Stimulated activated naive CD8-positive, alpha-beta T cell treated with anti-CD3 and anti-CD28 coated beads, Interleukin-15, amount 100 ng/mL, for 72 hours (primary cell): ENCODE results near the gene ANKLE2.
A peak's percentile ranks its signal among the peaks of the same experiment; 100 is the strongest.
"Not testable (repeated sequence)": the region's sequence is repeated elsewhere in the genome, so short reads cannot be mapped to it uniquely, and the experiment has no call there.

Experiments
- ATAC-seq: fragments of 150-1000 bp; cut with Tn5 transposase; 2 replicates; pipeline ENCODE4 v1.10.0; 2021; ENCODE audit warnings: mild to moderate bottlenecking, moderate library complexity
- DNase-seq, 2 donors: peaks; one replicate each; pipeline ENCODE4 v3.0.0; 2021 to 2022
- H3K27ac Mint-ChIP-seq, 2 donors: one replicate each; pipeline ENCODE4 v1.8.0; 2022; ENCODE audit warnings: mild to moderate bottlenecking in 2 of 2, mixed read lengths in 2 of 2, moderate library complexity in 2 of 2
- H3K27me3 Mint-ChIP-seq: one replicate; pipeline ENCODE4 v1.8.0; 2022; ENCODE audit warnings: mixed read lengths
- H3K4me1 Mint-ChIP-seq: one replicate; pipeline ENCODE4 v1.8.0; 2022; ENCODE audit warnings: mild to moderate bottlenecking, mixed read lengths
- H3K4me3 Mint-ChIP-seq, 2 donors: one replicate each; pipeline ENCODE4 v1.8.0; 2022; ENCODE audit warnings: mild to moderate bottlenecking in 2 of 2, mixed read lengths in 2 of 2, moderate library complexity in 1 of 2
- H3K9me3 Mint-ChIP-seq, 2 donors: one replicate each; pipeline ENCODE4 v1.8.0; 2022; ENCODE audit warnings: mixed read lengths in 2 of 2

Gene ANKLE2

GRCh38 chr12:132766380-132767085 lies 4.9 kb upstream of the ANKLE2 start:
- H3K4me1 Mint-ChIP-seq = peaks cover 69% of the 10 kb centered on the region
- DNase-seq (no peak), ATAC-seq (no peak)
- H3K9me3 Mint-ChIP-seq = no peaks in the 10 kb centered on the region
- H3K27me3 Mint-ChIP-seq = no peaks in the 10 kb centered on the region
- peak overlapping the region in 1 of 2 donors; percentile 42 for H3K4me3 Mint-ChIP-seq
- H3K27ac Mint-ChIP-seq = peak overlapping the region in 1 of 2 donors; percentile 48

- Mint-ChIP-seq H3K4me3 (no peak overlapping the region), H3K27me3 (no peaks in the 10 kb centered on the region), H3K4me1 (peaks cover 66% of the 10 kb centered on the region), H3K9me3 (no peaks in the 10 kb centered on the region), H3K27ac (peak overlapping the region in 1 of 2 donors; percentile 40)
- no peak for DNase-seq
- no peak for ATAC-seq
Observed at GRCh38 chr12:132765361-132765760, 3.7 kb upstream of the ANKLE2 start.

- no peak overlapping the region for H3K27ac Mint-ChIP-seq
- H3K4me3 Mint-ChIP-seq = no peak overlapping the region
- H3K27me3 Mint-ChIP-seq = no peaks in the 10 kb centered on the region
- DNase-seq (no peak), ATAC-seq (no peak)
- H3K9me3 Mint-ChIP-seq = no peaks in the 10 kb centered on the region
- H3K4me1 Mint-ChIP-seq = peaks cover 61% of the 10 kb centered on the region
Observed at GRCh38 chr12:132764231-132764630, 2.6 kb upstream of the ANKLE2 start.

- ATAC-seq (peak; percentile 86), DNase-seq (peak; percentile 84 to 85)
- Mint-ChIP-seq H3K27me3 (no peaks in the 10 kb centered on the region), H3K9me3 (no peaks in the 10 kb centered on the region), H3K4me3 (peak overlapping the region; percentile 75 to 77), H3K27ac (peak overlapping the region; percentile 33 to 91), H3K4me1 (peaks cover 52% of the 10 kb centered on the region)
Observed at GRCh38 chr12:132761921-132762583, 420 bp upstream of the ANKLE2 start.

GRCh38 chr12:132759359-132759758 lies 2.3 kb downstream of the ANKLE2 start:
- H3K27me3 Mint-ChIP-seq = no peaks in the 10 kb centered on the region
- H3K9me3 Mint-ChIP-seq = no peaks in the 10 kb centered on the region
- H3K27ac Mint-ChIP-seq = no peak overlapping the region
- H3K4me3 Mint-ChIP-seq = peak overlapping the region; percentile 26 to 99
- H3K4me1 Mint-ChIP-seq = peaks cover 37% of the 10 kb centered on the region
- DNase-seq (no peak), ATAC-seq (no peak)

GRCh38 chr12:132758825-132759224 lies 2.8 kb downstream of the ANKLE2 start:
- not testable (repeated sequence) for H3K9me3 Mint-ChIP-seq, DNase-seq, H3K4me3 Mint-ChIP-seq, H3K27me3 Mint-ChIP-seq, ATAC-seq, H3K27ac Mint-ChIP-seq
- H3K4me1 Mint-ChIP-seq = peaks cover 37% of the 10 kb centered on the region

GRCh38 chr12:132754160-132754932 lies 7.3 kb downstream of the ANKLE2 start:
- ATAC-seq (no peak), DNase-seq (no peak)
- peaks cover 15% of the 10 kb centered on the region for H3K4me1 Mint-ChIP-seq
- no peaks in the 10 kb centered on the region for H3K27me3 Mint-ChIP-seq
- no peak overlapping the region for H3K4me3 Mint-ChIP-seq
- H3K9me3 Mint-ChIP-seq = no peaks in the 10 kb centered on the region
- H3K27ac Mint-ChIP-seq = no peak overlapping the region

- peaks cover 15% of the 10 kb centered on the region for H3K4me1 Mint-ChIP-seq
Observed at GRCh38 chr12:132753670-132754069, 8.0 kb downstream of the ANKLE2 start.

GRCh38 chr12:132748319-132748718 lies 13.3 kb downstream of the ANKLE2 start:
- no peak for DNase-seq
- ATAC-seq = no peak
- peaks cover 13% of the 10 kb centered on the region for H3K4me1 Mint-ChIP-seq
- H3K27me3 Mint-ChIP-seq = no peaks in the 10 kb centered on the region
- peak overlapping the region in 1 of 2 donors; percentile 52 for H3K27ac Mint-ChIP-seq
- H3K4me3 Mint-ChIP-seq = no peak overlapping the region
- no peaks in the 10 kb centered on the region for H3K9me3 Mint-ChIP-seq

More at GRCh38 chr12:132753670-132754069, 8.0 kb downstream of the ANKLE2 start:
- H3K27ac Mint-ChIP-seq = peak overlapping the region in 1 of 2 donors; percentile 59
- H3K27me3 Mint-ChIP-seq, H3K4me3 Mint-ChIP-seq, DNase-seq, H3K9me3 Mint-ChIP-seq, ATAC-seq: not testable (repeated sequence)

- Mint-ChIP-seq H3K27me3 (no peaks in the 10 kb centered on the region), H3K9me3 (no peaks in the 10 kb centered on the region), H3K27ac (no peak overlapping the region), H3K4me1 (peaks cover 13% of the 10 kb centered on the region), H3K4me3 (no peak overlapping the region)
- DNase-seq (no peak), ATAC-seq (no peak)
Observed at GRCh38 chr12:132747896-132748295, 13.7 kb downstream of the ANKLE2 start.

GRCh38 chr12:132747395-132747794 lies 14.2 kb downstream of the ANKLE2 start:
- Mint-ChIP-seq H3K9me3 (peaks cover 0 to 3% of the 10 kb centered on the region in 2 donors), H3K27ac (peak overlapping the region in 1 of 2 donors; percentile 33), H3K4me1 (peaks cover 13% of the 10 kb centered on the region), H3K27me3 (no peaks in the 10 kb centered on the region), H3K4me3 (no peak overlapping the region)
- DNase-seq = no peak
- no peak for ATAC-seq

- Mint-ChIP-seq H3K27me3 (no peaks in the 10 kb centered on the region), H3K4me3 (no peak overlapping the region), H3K27ac (no peak overlapping the region), H3K9me3 (peaks cover 0 to 3% of the 10 kb centered on the region in 2 donors), H3K4me1 (peaks cover 13% of the 10 kb centered on the region)
- no peak for ATAC-seq
- no peak for DNase-seq
Observed at GRCh38 chr12:132746613-132747012, 15.0 kb downstream of the ANKLE2 start.

- H3K27me3 Mint-ChIP-seq = no peaks in the 10 kb centered on the region
- DNase-seq (no peak), ATAC-seq (no peak)
- peaks cover 13% of the 10 kb centered on the region for H3K4me1 Mint-ChIP-seq
- H3K9me3 Mint-ChIP-seq = peaks cover 0 to 3% of the 10 kb centered on the region in 2 donors
- no peak overlapping the region for H3K27ac Mint-ChIP-seq
- H3K4me3 Mint-ChIP-seq = no peak overlapping the region
Observed at GRCh38 chr12:132743831-132744230, 17.8 kb downstream of the ANKLE2 start.

- DNase-seq = no peak
- H3K9me3 Mint-ChIP-seq = peaks cover 0 to 3% of the 10 kb centered on the region in 2 donors
- H3K27me3 Mint-ChIP-seq = no peaks in the 10 kb centered on the region
- H3K4me1 Mint-ChIP-seq = peaks cover 8% of the 10 kb centered on the region
- no peak for ATAC-seq
- H3K27ac Mint-ChIP-seq = no peak overlapping the region
- H3K4me3 Mint-ChIP-seq = no peak overlapping the region
Observed at GRCh38 chr12:132741620-132742019, 20.0 kb downstream of the ANKLE2 start.

GRCh38 chr12:132740652-132741051 lies 21.0 kb downstream of the ANKLE2 start:
- Mint-ChIP-seq H3K27ac (peak overlapping the region in 1 of 2 donors; percentile 59), H3K27me3 (no peaks in the 10 kb centered on the region), H3K4me3 (no peak overlapping the region), H3K9me3 (peaks cover 0 to 3% of the 10 kb centered on the region in 2 donors), H3K4me1 (peaks cover 8% of the 10 kb centered on the region)
- ATAC-seq (no peak), DNase-seq (no peak)

GRCh38 chr12:132740313-132740646 lies 21.4 kb downstream of the ANKLE2 start:
- Mint-ChIP-seq H3K4me3 (no peak overlapping the region), H3K27me3 (no peaks in the 10 kb centered on the region), H3K27ac (peak overlapping the region in 1 of 2 donors; percentile 59), H3K4me1 (peaks cover 8% of the 10 kb centered on the region), H3K9me3 (peaks cover 0 to 3% of the 10 kb centered on the region in 2 donors)
- ATAC-seq (no peak), DNase-seq (no peak)
